ENCODE measurements around the gene KCNAB1. TPM values are rescaled to one million over a fixed set of nuclear protein-coding genes. Genes with fewer than 3 reads are reported as not detected.

Gene KCNAB1
- total RNA-seq, 1 experiment from 2014 or later, result not detected

- no peaks in the 10 kb centered on the region for H3F3A ChIP-seq (ENCODE audit: low read length, unreplicated experiment)
- TF ChIP-seq EZH2 (IDR thresholded peaks at IDR 0.05; ENCODE audit: low read length, unreplicated experiment) (no peak), EZH2phosphoT487 (IDR thresholded peaks at IDR 0.05; ENCODE audit: borderline replicate concordance, low read length) (no peak), CTCF (conservative IDR thresholded peaks at IDR 0.05; ENCODE audit: low read depth, low read length) (no peak)
- no peaks in the 10 kb centered on the region for H3K4me1 ChIP-seq (ENCODE audit: insufficient read depth, low read length)
- no peak overlapping the region for H3K4me3 ChIP-seq (ENCODE audit: low read length)
- intact Hi-C loops (cut with micrococcal nuclease), result no loop called here
- no peaks in the 10 kb centered on the region for H3K36me3 ChIP-seq (ENCODE audit: low read depth, low read length)
- ChIA-PET POLR2A (ENCODE audit: unreplicated experiment) (no interaction called here), CTCF (no interaction called here)
- no peak overlapping the region for H3K27ac ChIP-seq (ENCODE audit: low read length)
- H3K4me2 ChIP-seq (ENCODE audit: low read length), result no peak overlapping the region
- no peak overlapping the region for H2AFZ ChIP-seq (ENCODE audit: low read length)
- H3K79me2 ChIP-seq (ENCODE audit: low read length), result no peaks in the 10 kb centered on the region
- H3K9ac ChIP-seq (ENCODE audit: low read length), result no peak overlapping the region
- H3K27me3 ChIP-seq (ENCODE audit: low read length), result peaks cover 14% of the 10 kb centered on the region; the same call in 1 of the 2 replicates
- H4K20me1 ChIP-seq (ENCODE audit: low read length), result no peaks in the 10 kb centered on the region
- H3K9me2 ChIP-seq (replicated peaks; ENCODE audit: low read length), result no peaks in the 10 kb centered on the region
- ATAC-seq, result no peak
- no TSS peak for BruUV-seq (replicated peaks)
- H3K9me3 ChIP-seq (ENCODE audit: low read length), result no peaks in the 10 kb centered on the region
- DNase-seq, result no peak
Observed at GRCh38 chr3:156356537-156357363, 236.4 kb downstream of the KCNAB1 start.

GRCh38 chr3:156358232-156358631, 237.9 kb downstream of the KCNAB1 start:
- no peak overlapping the region for H3K9ac ChIP-seq (ENCODE audit: low read length)
- peaks cover 24% of the 10 kb centered on the region; the same call in 1 of the 2 replicates for H3K27me3 ChIP-seq (ENCODE audit: low read length)
- no peaks in the 10 kb centered on the region for H3K9me2 ChIP-seq (replicated peaks; ENCODE audit: low read length)
- TF ChIP-seq EZH2 (IDR thresholded peaks at IDR 0.05; ENCODE audit: low read length, unreplicated experiment) (no peak), CTCF (conservative IDR thresholded peaks at IDR 0.05; ENCODE audit: low read depth, low read length) (no peak), EZH2phosphoT487 (IDR thresholded peaks at IDR 0.05; ENCODE audit: borderline replicate concordance, low read length) (no peak)
- H3K4me2 ChIP-seq (ENCODE audit: low read length), result no peak overlapping the region
- CTCF ChIA-PET, result no interaction called here
- BruUV-seq (replicated peaks), result no TSS peak
- no peaks in the 10 kb centered on the region for H3K79me2 ChIP-seq (ENCODE audit: low read length)
- H4K20me1 ChIP-seq (ENCODE audit: low read length), result no peaks in the 10 kb centered on the region
- H3K36me3 ChIP-seq (ENCODE audit: low read depth, low read length), result no peaks in the 10 kb centered on the region
- no peak for ATAC-seq
- no peaks in the 10 kb centered on the region for H3K4me1 ChIP-seq (ENCODE audit: insufficient read depth, low read length)
- DNase-seq, result no peak
- H3K9me3 ChIP-seq (ENCODE audit: low read length), result no peaks in the 10 kb centered on the region
- H2AFZ ChIP-seq (ENCODE audit: low read length), result no peak overlapping the region
- no peaks in the 10 kb centered on the region for H3F3A ChIP-seq (ENCODE audit: low read length, unreplicated experiment)
- no peak overlapping the region for H3K4me3 ChIP-seq (ENCODE audit: low read length)
- intact Hi-C loops (cut with micrococcal nuclease), result no loop called here
- POLR2A ChIA-PET (ENCODE audit: unreplicated experiment), result no interaction called here
- H3K27ac ChIP-seq (ENCODE audit: low read length), result no peak overlapping the region

- no TSS peak for BruUV-seq (replicated peaks)
- H4K20me1 ChIP-seq (ENCODE audit: low read length), result no peaks in the 10 kb centered on the region
- ChIA-PET CTCF (interaction anchor here (0.6 kb wide), 1 partner anchor 208 kb away, joined by 4 read pairs; no protein-coding TSS in a partner anchor), POLR2A (ENCODE audit: unreplicated experiment) (no interaction called here)
- H3K79me2 ChIP-seq (ENCODE audit: low read length), result no peaks in the 10 kb centered on the region
- no peak overlapping the region for H2AFZ ChIP-seq (ENCODE audit: low read length)
- H3K27ac ChIP-seq (ENCODE audit: low read length), result no peak overlapping the region
- TF ChIP-seq EZH2phosphoT487 (IDR thresholded peaks at IDR 0.05; ENCODE audit: borderline replicate concordance, low read length), result no peak
- no peak for TF ChIP-seq CTCF (conservative IDR thresholded peaks at IDR 0.05; ENCODE audit: low read depth, low read length)
- TF ChIP-seq EZH2 (IDR thresholded peaks at IDR 0.05; ENCODE audit: low read length, unreplicated experiment), result no peak
- intact Hi-C loops (cut with micrococcal nuclease), result no loop called here
- no peaks in the 10 kb centered on the region for H3K9me2 ChIP-seq (replicated peaks; ENCODE audit: low read length)
- H3F3A ChIP-seq (ENCODE audit: low read length, unreplicated experiment), result no peaks in the 10 kb centered on the region
- H3K4me2 ChIP-seq (ENCODE audit: low read length), result no peak overlapping the region
- no peaks in the 10 kb centered on the region for H3K36me3 ChIP-seq (ENCODE audit: low read depth, low read length)
- H3K27me3 ChIP-seq (ENCODE audit: low read length), result peaks cover 35% of the 10 kb centered on the region
- ATAC-seq, result no peak
- DNase-seq, result no peak
- H3K9me3 ChIP-seq (ENCODE audit: low read length), result no peaks in the 10 kb centered on the region
- no peak overlapping the region for H3K4me3 ChIP-seq (ENCODE audit: low read length)
- H3K9ac ChIP-seq (ENCODE audit: low read length), result no peak overlapping the region
- H3K4me1 ChIP-seq (ENCODE audit: insufficient read depth, low read length), result no peaks in the 10 kb centered on the region
Observed at GRCh38 chr3:156359368-156359767, 239.0 kb downstream of the KCNAB1 start.

Data from PC-3 (cell line).